Astrocyte (in vitro differentiated cells and primary cell): ENCODE results near the gene GABBR2. TPM values are rescaled to one million over a fixed set of nuclear protein-coding genes. Genes with fewer than 3 reads are reported as not detected.
A peak's percentile ranks its signal among the peaks of the same experiment; 100 is the strongest.

ENCODE experiments used
- DNase-seq: peaks from one replicate; pipeline ENCODE4 v3.0.0-alpha.2; 2010; ENCODE audit warnings: low read depth
- FAIRE-seq: peaks from 2 replicates; lab custom pipeline; 2011; peaks lifted over from hg19 to GRCh38; lab: Jason Lieb, UNC
- H2AFZ ChIP-seq: 2 replicates; pipeline ENCODE4 v1.6.0; 2012; ENCODE audit warnings: low read depth, low read length, inconsistent platforms
- H3K27ac ChIP-seq: 2 replicates; pipeline ENCODE4 v1.5.1; 2011; ENCODE audit warnings: low read depth, low read length, inconsistent platforms
- H3K27me3 ChIP-seq: 2 replicates; pipeline ENCODE4 v1.6.0; 2011; ENCODE audit warnings: low read length, inconsistent platforms; ENCODE audit not compliant: insufficient read depth
- H3K36me3 ChIP-seq: 2 replicates; pipeline ENCODE4 v1.5.1; 2011; ENCODE audit warnings: low read length, inconsistent platforms; ENCODE audit not compliant: insufficient read depth
- H3K4me1 ChIP-seq: 2 replicates; pipeline ENCODE4 v1.5.1; 2011; ENCODE audit warnings: low read length, inconsistent platforms; ENCODE audit not compliant: insufficient read depth
- H3K4me2 ChIP-seq: 2 replicates; pipeline ENCODE4 v1.6.0; 2012; ENCODE audit warnings: low read length, inconsistent platforms
- H3K4me3 ChIP-seq: 2 replicates; pipeline ENCODE4 v1.5.1; 2011; ENCODE audit warnings: low read depth, mild to moderate bottlenecking, low read length, inconsistent platforms; ENCODE audit not compliant: insufficient read depth
- H3K79me2 ChIP-seq: 2 replicates; pipeline ENCODE4 v1.6.0; 2012; ENCODE audit warnings: mild to moderate bottlenecking, low read length, inconsistent platforms; ENCODE audit not compliant: insufficient read depth
- H3K9ac ChIP-seq: 2 replicates; pipeline ENCODE4 v1.6.0; 2012; ENCODE audit warnings: mild to moderate bottlenecking, low read length, inconsistent platforms
- H3K9me3 ChIP-seq: 2 replicates; pipeline ENCODE4 v1.5.1; 2012; ENCODE audit warnings: low read depth, mild to moderate bottlenecking, low read length, inconsistent platforms; ENCODE audit not compliant: insufficient read depth
- H4K20me1 ChIP-seq: 2 replicates; pipeline ENCODE4 v1.6.0; 2012; ENCODE audit warnings: low read length, inconsistent platforms; ENCODE audit not compliant: insufficient read depth
- H3K27ac Mint-ChIP-seq: one replicate; pipeline ENCODE4 v1.8.0; 2021; ENCODE audit warnings: mild to moderate bottlenecking, mixed read lengths; ENCODE audit not compliant: unreplicated experiment
- H3K27me3 Mint-ChIP-seq: one replicate; pipeline ENCODE4 v1.8.0; 2021; ENCODE audit warnings: low read depth, mixed read lengths; ENCODE audit not compliant: unreplicated experiment
- H3K36me3 Mint-ChIP-seq: one replicate; pipeline ENCODE4 v1.8.0; 2021; ENCODE audit warnings: low read depth, mixed read lengths; ENCODE audit not compliant: unreplicated experiment
- H3K4me1 Mint-ChIP-seq: one replicate; pipeline ENCODE4 v1.8.0; 2021; ENCODE audit warnings: low read depth, mixed read lengths; ENCODE audit not compliant: unreplicated experiment
- H3K4me3 Mint-ChIP-seq: one replicate; pipeline ENCODE4 v1.8.0; 2021; ENCODE audit warnings: mild to moderate bottlenecking, moderate library complexity, mixed read lengths; ENCODE audit not compliant: unreplicated experiment
- H3K9me3 Mint-ChIP-seq: one replicate; pipeline ENCODE4 v1.8.0; 2021; ENCODE audit warnings: mild to moderate bottlenecking, mixed read lengths; ENCODE audit not compliant: unreplicated experiment
- CTCF ChIP-seq: IDR thresholded peaks from 2 replicates; pipeline ENCODE4 v1.5.1; 2011; ENCODE audit warnings: low read depth, mild to moderate bottlenecking, inconsistent platforms, low read length, moderate library complexity; ENCODE audit not compliant: insufficient read depth
- EZH2 ChIP-seq: IDR thresholded peaks from 2 replicates; pipeline ENCODE4 v1.6.1; 2012; ENCODE audit warnings: mild to moderate bottlenecking, low read length, inconsistent platforms; ENCODE audit not compliant: insufficient read depth
- total RNA-seq: library from RNA; stranded (reverse); gene quantifications from 2 replicates; pipeline ENCODE4 v1.2.1, GENCODE V29; 2021

The GABBR2 gene
- total RNA-seq, 1 donor from 2014 or later = 2.0 TPM

- H4K20me1 ChIP-seq = no peaks in the 10 kb centered on the region
- Mint-ChIP-seq H3K4me1 (peaks cover 27% of the 10 kb centered on the region), H3K9me3 (no peaks in the 10 kb centered on the region), H3K27ac (peak overlapping the region; percentile 93), H3K36me3 (no peaks in the 10 kb centered on the region), H3K27me3 (peaks cover 2% of the 10 kb centered on the region), H3K4me3 (no peak overlapping the region)
- no peak for DNase-seq
- peaks cover 32% of the 10 kb centered on the region for H3K4me1 ChIP-seq
- no peaks in the 10 kb centered on the region for H3K79me2 ChIP-seq
- peak overlapping the region; percentile 46 for H3K4me2 ChIP-seq
- peak; percentile 65 for FAIRE-seq
- no peak for TF ChIP-seq CTCF
- TF ChIP-seq EZH2 = no peak
- H3K4me3 ChIP-seq = no peak overlapping the region
- H3K9me3 ChIP-seq = no peaks in the 10 kb centered on the region
- H3K27me3 ChIP-seq = no peaks in the 10 kb centered on the region
- no peaks in the 10 kb centered on the region for H3K36me3 ChIP-seq
- peak overlapping the region; percentile 67 for H3K9ac ChIP-seq
- no peak overlapping the region for H2AFZ ChIP-seq
- peak overlapping the region; percentile 94 for H3K27ac ChIP-seq
These were observed 335.1 kb downstream of the GABBR2 start for GRCh38 chr9:98373609-98374008.

DNA sequence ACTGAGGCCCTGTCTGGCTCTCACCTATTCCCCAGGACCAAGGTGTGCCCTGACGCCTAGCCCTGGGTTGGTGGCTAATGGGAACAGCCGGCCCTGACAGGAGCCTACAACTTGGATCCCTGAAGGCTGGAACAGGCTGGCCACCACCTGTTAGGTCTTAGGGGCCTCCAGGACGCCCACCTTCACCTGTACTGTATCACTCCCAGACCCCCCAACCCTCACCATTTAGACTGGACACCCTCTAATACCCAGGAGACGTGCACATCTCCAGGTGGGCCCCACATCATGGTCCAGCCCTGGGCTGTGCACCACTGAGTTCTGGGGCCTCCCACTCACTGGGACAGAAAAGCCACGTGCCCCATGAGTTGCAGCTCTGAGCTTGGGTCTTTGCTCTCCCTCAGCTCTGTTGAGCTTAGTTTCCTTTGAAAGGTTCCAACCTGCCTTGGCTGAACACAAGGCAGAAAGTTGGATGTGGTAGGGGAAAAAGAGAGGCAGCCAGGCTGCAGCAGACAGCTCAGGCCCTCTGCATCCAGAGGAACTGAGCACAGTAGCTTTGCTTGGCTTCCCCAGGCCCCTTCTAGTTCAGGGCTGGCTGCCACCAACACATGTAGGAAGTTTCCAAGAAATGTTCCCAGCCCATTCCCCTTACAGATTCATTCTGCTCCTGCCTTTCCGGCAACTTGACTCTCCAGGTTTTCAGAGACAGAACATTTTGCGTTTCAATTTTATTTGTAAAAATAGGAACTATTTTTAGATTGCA, 336.5 kb downstream of the GABBR2 start:
- H3K36me3 Mint-ChIP-seq = no peaks in the 10 kb centered on the region
- H3K4me3 Mint-ChIP-seq = no peak overlapping the region
- Histone ChIP-seq H3K4me1 (peaks cover 30% of the 10 kb centered on the region), H3K36me3 (no peaks in the 10 kb centered on the region), H3K4me3 (no peak overlapping the region), H3K27me3 (no peaks in the 10 kb centered on the region), H3K79me2 (no peaks in the 10 kb centered on the region), H2AFZ (no peak overlapping the region), H3K9me3 (no peaks in the 10 kb centered on the region), H3K4me2 (no peak overlapping the region), H3K27ac (no peak overlapping the region), H4K20me1 (no peaks in the 10 kb centered on the region), H3K9ac (no peak overlapping the region)
- peaks cover 25% of the 10 kb centered on the region for H3K4me1 Mint-ChIP-seq
- no peak for DNase-seq
- no peak for TF ChIP-seq EZH2
- no peak for TF ChIP-seq CTCF
- no peak for FAIRE-seq
- H3K27ac Mint-ChIP-seq = no peak overlapping the region
- H3K27me3 Mint-ChIP-seq = peaks cover 2% of the 10 kb centered on the region
- H3K9me3 Mint-ChIP-seq = no peaks in the 10 kb centered on the region

DNA sequence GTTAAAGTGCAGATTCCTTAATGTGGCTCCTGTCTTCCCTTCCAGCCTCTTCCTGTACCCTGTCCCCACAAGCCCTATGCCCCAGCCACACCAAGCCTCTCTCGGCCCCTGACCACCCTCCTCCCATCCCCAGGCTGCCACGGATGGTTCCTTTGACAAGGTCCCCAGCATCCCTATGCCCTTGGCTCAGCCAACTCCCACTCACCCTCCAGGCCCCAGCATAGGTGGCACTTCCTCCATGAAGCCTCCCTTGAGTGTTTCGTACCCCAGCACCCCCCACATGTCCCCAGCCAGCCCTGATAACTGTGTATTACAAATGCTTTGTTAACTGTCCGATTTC, 337.8 kb downstream of the GABBR2 start:
- H3K36me3 Mint-ChIP-seq = no peaks in the 10 kb centered on the region
- FAIRE-seq (no peak), DNase-seq (no peak)
- no peak overlapping the region for H2AFZ ChIP-seq
- TF ChIP-seq CTCF = no peak
- TF ChIP-seq EZH2 = no peak
- H3K9me3 Mint-ChIP-seq = no peaks in the 10 kb centered on the region
- H3K27ac Mint-ChIP-seq = peak overlapping the region; percentile 28
- no peak overlapping the region for H3K4me3 ChIP-seq
- peaks cover 24% of the 10 kb centered on the region for H3K4me1 Mint-ChIP-seq
- H3K4me1 ChIP-seq = peaks cover 30% of the 10 kb centered on the region
- H3K4me2 ChIP-seq = no peak overlapping the region
- H3K9me3 ChIP-seq = peaks cover 4% of the 10 kb centered on the region
- no peak overlapping the region for H3K4me3 Mint-ChIP-seq
- H3K27ac ChIP-seq = no peak overlapping the region
- peaks cover 2% of the 10 kb centered on the region for H3K27me3 Mint-ChIP-seq
- H3K36me3 ChIP-seq = no peaks in the 10 kb centered on the region
- no peaks in the 10 kb centered on the region for H3K79me2 ChIP-seq
- H4K20me1 ChIP-seq = no peaks in the 10 kb centered on the region
- no peaks in the 10 kb centered on the region for H3K27me3 ChIP-seq
- H3K9ac ChIP-seq = no peak overlapping the region
